Sigmoid colon (tissue), 4 donors: ENCODE results near the gene ATP5F1D.

ENCODE experiments used
- EP300 ChIP-seq, 4 donors: sonication (generic); formaldehyde crosslinking; IDR thresholded peaks; one replicate each; pipeline ENCODE4 v1.6.1; 2017; ENCODE audit warnings: antibody characterized with exemption in 4 of 4
- POLR2A ChIP-seq, 2 donors: fragments of 450-650 bp; IDR thresholded peaks; one replicate each; pipeline ENCODE4 v1.6.1; 2016; ENCODE audit warnings: antibody characterized with exemption in 2 of 2, mild to moderate bottlenecking in 2 of 2, moderate library complexity in 2 of 2
- TF ChIP-seq, protein P1 (sequence below), 4 experiments: fragments of 450-650 bp in 3 of 4; fragments of 200-600 bp in 1 of 4; IDR thresholded peaks; one replicate each; pipeline ENCODE4 v1.5.1; 2016 to 2019; ENCODE audit warnings: antibody characterized with exemption in 4 of 4, mild to moderate bottlenecking in 3 of 4, moderate library complexity in 2 of 4

- TF ChIP-seq, protein P1, sequence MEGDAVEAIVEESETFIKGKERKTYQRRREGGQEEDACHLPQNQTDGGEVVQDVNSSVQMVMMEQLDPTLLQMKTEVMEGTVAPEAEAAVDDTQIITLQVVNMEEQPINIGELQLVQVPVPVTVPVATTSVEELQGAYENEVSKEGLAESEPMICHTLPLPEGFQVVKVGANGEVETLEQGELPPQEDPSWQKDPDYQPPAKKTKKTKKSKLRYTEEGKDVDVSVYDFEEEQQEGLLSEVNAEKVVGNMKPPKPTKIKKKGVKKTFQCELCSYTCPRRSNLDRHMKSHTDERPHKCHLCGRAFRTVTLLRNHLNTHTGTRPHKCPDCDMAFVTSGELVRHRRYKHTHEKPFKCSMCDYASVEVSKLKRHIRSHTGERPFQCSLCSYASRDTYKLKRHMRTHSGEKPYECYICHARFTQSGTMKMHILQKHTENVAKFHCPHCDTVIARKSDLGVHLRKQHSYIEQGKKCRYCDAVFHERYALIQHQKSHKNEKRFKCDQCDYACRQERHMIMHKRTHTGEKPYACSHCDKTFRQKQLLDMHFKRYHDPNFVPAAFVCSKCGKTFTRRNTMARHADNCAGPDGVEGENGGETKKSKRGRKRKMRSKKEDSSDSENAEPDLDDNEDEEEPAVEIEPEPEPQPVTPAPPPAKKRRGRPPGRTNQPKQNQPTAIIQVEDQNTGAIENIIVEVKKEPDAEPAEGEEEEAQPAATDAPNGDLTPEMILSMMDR (IDR thresholded peaks at IDR 0.05) = no peak
- TF ChIP-seq EP300 (IDR thresholded peaks at IDR 0.05) (no peak), POLR2A (IDR thresholded peaks at IDR 0.05) (no peak)
These were observed 27.9 kb upstream of the ATP5F1D start for GRCh38 chr19:1213391-1214286.
